HepG2 (cell line): ENCODE data around the gene NECTIN2. TPM values are rescaled to one million over a fixed set of nuclear protein-coding genes. Genes with fewer than 3 reads are reported as not detected.

Experiments used
- AGO2 ChIP-seq: fragments of 200-400 bp; formaldehyde crosslinking; optimal IDR thresholded peaks from 2 replicates; pipeline ENCODE3; 2017; ENCODE audit warnings: mild to moderate bottlenecking, low read depth, low read length, moderate library complexity
- ARID3A ChIP-seq: IDR thresholded peaks from 2 replicates; pipeline ENCODE4 v1.6.1; 2012; ENCODE audit warnings: low read depth, low read length, improper control_type of control experiment
- CEBPB ChIP-seq: IDR thresholded peaks from 2 replicates; pipeline ENCODE4 v1.6.1; 2011; ENCODE audit warnings: low read depth, low read length, improper control_type of control experiment, borderline replicate concordance
- FOXJ3 ChIP-seq: sonication (generic); formaldehyde crosslinking; IDR thresholded peaks from 2 replicates; pipeline ENCODE4 v1.4.0; 2020; ENCODE audit warnings: missing genetic modification reagents, mild to moderate bottlenecking, borderline replicate concordance
- IRF1 ChIP-seq: sonication (generic); formaldehyde crosslinking; IDR thresholded peaks from 2 replicates; pipeline ENCODE4 v1.4.0; 2020; ENCODE audit warnings: low read depth, mild to moderate bottlenecking, missing genetic modification reagents
- KAT2B ChIP-seq: fragments of 150-350 bp; IDR thresholded peaks from 2 replicates; pipeline ENCODE4 v1.6.1; 2014; ENCODE audit warnings: low read depth, low read length, borderline replicate concordance
- KDM5B ChIP-seq: sonication (generic); formaldehyde crosslinking; IDR thresholded peaks from 2 replicates; pipeline ENCODE4 v1.4.0; 2020; ENCODE audit warnings: missing genetic modification reagents, mild to moderate bottlenecking, borderline replicate concordance
- NFYC ChIP-seq: IDR thresholded peaks from 2 replicates; pipeline ENCODE4 v1.6.1; 2016; ENCODE audit warnings: missing genetic modification reagents, missing compliant biosample characterization
- NKX3-1 ChIP-seq: sonication (generic); formaldehyde crosslinking; IDR thresholded peaks from 2 replicates; pipeline ENCODE4 v1.5.0; 2020; ENCODE audit warnings: missing genetic modification reagents
- SMAD1 ChIP-seq: sonication (generic); formaldehyde crosslinking; IDR thresholded peaks from 2 replicates; pipeline ENCODE4 v1.4.0; 2020; ENCODE audit warnings: missing genetic modification reagents, low read depth, mild to moderate bottlenecking, borderline replicate concordance
- SNAPC5 ChIP-seq: sonication (generic); formaldehyde crosslinking; IDR thresholded peaks from 2 replicates; pipeline ENCODE4 v1.8.1; 2023; ENCODE audit warnings: mild to moderate bottlenecking, missing genetic modification reagents, borderline replicate concordance
- STAG1 ChIP-seq: sonication (generic); formaldehyde crosslinking; IDR thresholded peaks from 2 replicates; pipeline ENCODE4 v1.4.0; 2020; ENCODE audit warnings: missing genetic modification reagents
- TFAP4 ChIP-seq: sonication (generic); IDR thresholded peaks from 2 replicates; pipeline ENCODE4 v1.6.1; 2016; ENCODE audit warnings: low read depth, borderline replicate concordance
- TFDP2 ChIP-seq: sonication (generic); formaldehyde crosslinking; IDR thresholded peaks from 2 replicates; pipeline ENCODE4 v1.4.0; 2020; ENCODE audit warnings: missing genetic modification reagents
- YEATS4 ChIP-seq: sonication (generic); formaldehyde crosslinking; IDR thresholded peaks from 2 replicates; pipeline ENCODE4 v1.4.0; 2020; ENCODE audit warnings: missing genetic modification reagents, borderline replicate concordance
- ZFP36L1 ChIP-seq: sonication (generic); formaldehyde crosslinking; IDR thresholded peaks from 2 replicates; pipeline ENCODE4 v1.8.0; 2022; ENCODE audit warnings: mild to moderate bottlenecking, missing genetic modification reagents, moderate library complexity
- ZFP36L2 ChIP-seq: sonication (generic); formaldehyde crosslinking; IDR thresholded peaks from 2 replicates; pipeline ENCODE4 v1.4.0; 2020; ENCODE audit warnings: missing genetic modification reagents
- ZNF264 ChIP-seq: sonication (generic); formaldehyde crosslinking; IDR thresholded peaks from 2 replicates; pipeline ENCODE4 v1.4.0; 2020; ENCODE audit warnings: missing genetic modification reagents
- ZNF3 ChIP-seq: IDR thresholded peaks from 2 replicates; pipeline ENCODE4 v1.7.0; 2017; ENCODE audit warnings: inconsistent platforms
- ZNF580 ChIP-seq: IDR thresholded peaks from 2 replicates; pipeline ENCODE4 v1.6.1; 2016; ENCODE audit warnings: low read depth, borderline replicate concordance
- ZNF850 ChIP-seq: sonication (generic); formaldehyde crosslinking; conservative IDR thresholded peaks from 2 replicates; pipeline ENCODE4 v1.9.0; 2021; ENCODE audit warnings: mild to moderate bottlenecking, missing genetic modification reagents
- ZUFSP ChIP-seq: sonication (generic); formaldehyde crosslinking; IDR thresholded peaks from 2 replicates; pipeline ENCODE4 v1.9.0; 2021; ENCODE audit warnings: missing genetic modification reagents, mild to moderate bottlenecking, borderline replicate concordance
- polyA plus RNA-seq, 8 experiments: library from polyadenylated mRNA; depleted of rRNA in 3 of 8; stranded (reverse) in 7 of 8; unstranded in 1 of 8; fragments of >200 nt; fragmentation: Illumina TruSeq in 4 of 8; extraction: Trizol in 4 of 8; gene quantifications; 2 replicates each; pipeline versions ENCODE4 v1.2.1 to v1.2.3, GENCODE V29; 2011 to 2016; ENCODE audit warnings: low read depth in 4 of 8, missing spikeins in 1 of 8, mixed read lengths in 1 of 8; ENCODE audit not compliant: insufficient read depth in 1 of 8
- total RNA-seq, 5 experiments: library from RNA; depleted of rRNA; stranded (reverse); fragments of >200 nt; fragmentation: Illumina TruSeq; extraction: Trizol; gene quantifications; 2 replicates each; pipeline ENCODE4 v1.2.3, GENCODE V29; 2016; ENCODE audit warnings: low read depth in 1 of 5

NECTIN2 gene
- total and polyA plus RNA-seq, 2 of the 13 experiments (the other 11 are each of a cell fraction or from before 2014, with no cell fraction given) = 75.4 to 114 TPM

GRCh38 chr19:44891016-44891882 is 45.2 kb downstream of the NECTIN2 start, which contains the start of gene TOMM40 (continued):
- TF ChIP-seq IRF1 (CRISPR knock-in tag) (no peak), STAG1 (CRISPR knock-in tag) (no peak), KAT2B (no peak), ARID3A (no peak), ZNF3 (CRISPR knock-in tag) (no peak), YEATS4 (CRISPR knock-in tag) (peak; percentile 35; the same call in 1 of the 2 replicates), SNAPC5 (CRISPR knock-in tag) (no peak), NFYC (CRISPR knock-in tag) (peak; percentile 89), TFAP4 (no peak), ZNF264 (no peak), FOXJ3 (CRISPR knock-in tag) (no peak), ZFP36L1 (CRISPR knock-in tag) (no peak), TFDP2 (CRISPR knock-in tag) (no peak; the same call in 1 of the 2 replicates), KDM5B (CRISPR knock-in tag) (no peak; the same call in 1 of the 2 replicates), ZFP36L2 (no peak), AGO2 (peak; percentile 55), ZNF580 (CRISPR knock-in tag) (no peak), SMAD1 (no peak), ZNF850 (CRISPR knock-in tag) (no peak), CEBPB (no peak), ZUFSP (CRISPR knock-in tag) (no peak), NKX3-1 (CRISPR knock-in tag) (no peak)
